Activated CD8-positive, alpha-beta memory T cell treated with anti-CD3 and anti-CD28 coated beads for 1 hour (primary cell): ENCODE data around the gene MRPS34.

Experiments
- DNase-seq, 2 donors: peaks; one replicate each; pipeline ENCODE4 v3.0.0-alpha.2; 2020; ENCODE audit warnings: low read depth in 1 of 2; ENCODE audit errors: extremely low read depth in 1 of 2

The MRPS34 gene

DNA sequence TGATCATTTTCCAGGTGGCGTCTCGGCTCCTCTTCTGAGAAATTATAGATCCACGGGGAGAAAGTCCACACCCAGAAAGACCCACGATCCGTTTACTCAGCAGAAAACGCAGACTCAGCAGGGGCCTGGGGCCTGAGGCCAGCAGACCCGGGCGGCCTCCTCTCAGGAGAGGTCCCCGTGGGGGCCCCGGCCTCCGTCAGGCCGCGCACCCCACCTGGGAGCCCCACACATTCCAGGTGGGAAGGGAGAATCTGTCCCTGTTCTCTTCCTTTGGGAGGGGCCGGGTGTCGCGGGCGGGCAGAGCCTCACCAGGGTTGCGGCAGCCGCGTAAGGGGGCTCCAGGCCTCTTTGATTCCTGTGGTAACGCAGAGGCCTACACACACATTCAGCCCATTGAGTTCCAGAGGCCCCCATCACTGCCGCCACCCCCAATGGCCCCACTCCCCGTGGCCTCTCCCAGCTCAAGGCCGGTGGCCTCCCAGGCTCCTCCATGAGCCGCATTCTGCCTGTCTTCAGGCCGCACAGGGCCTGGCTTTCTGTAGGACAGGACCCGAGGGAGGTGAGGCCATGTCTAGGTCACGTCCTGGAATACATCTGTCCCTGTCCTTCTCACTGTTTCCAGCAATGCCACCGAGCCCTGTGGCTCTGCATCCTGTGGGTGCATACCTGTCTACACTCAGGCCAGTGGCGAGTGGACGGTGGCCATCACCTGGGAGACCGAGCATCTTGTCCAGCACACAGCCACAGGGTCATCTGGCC lies 22.2 kb upstream of the MRPS34 start:
- DNase-seq = no peak

GRCh38 chr16:1794221-1794871 lies 21.4 kb upstream of the MRPS34 start:
- DNase-seq = no peak

DNA sequence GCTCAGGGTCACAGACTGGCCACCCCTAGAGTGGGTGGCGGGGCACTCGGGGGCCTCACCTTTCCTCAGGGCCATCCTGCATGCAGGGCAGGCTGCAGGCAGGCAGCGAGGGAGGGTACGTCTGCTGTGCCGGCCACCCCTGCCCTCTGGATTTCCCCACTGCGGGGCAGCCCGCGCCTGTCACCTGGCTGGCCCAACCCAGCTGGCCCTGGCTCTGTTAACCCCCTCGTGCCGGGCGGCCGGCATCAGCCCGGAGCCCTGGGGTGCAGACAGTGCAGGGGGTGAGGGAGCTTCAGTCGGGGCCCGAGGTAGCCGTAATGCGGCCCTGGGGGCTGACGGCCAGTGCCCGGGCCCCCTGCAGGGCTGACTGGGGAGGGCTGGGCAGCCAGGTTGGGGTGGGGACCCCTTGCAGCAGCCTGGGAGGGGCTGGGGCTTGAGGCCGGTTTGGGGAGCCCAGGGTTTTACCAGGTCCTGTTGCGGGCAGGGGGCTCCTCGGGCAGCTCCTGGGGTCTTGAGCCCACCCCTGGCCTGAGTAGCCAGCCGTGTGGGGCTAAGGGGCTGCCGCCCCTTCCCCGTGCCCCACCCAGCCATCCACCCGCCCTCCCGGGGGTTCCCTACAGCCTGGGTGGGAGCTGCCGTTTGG lies 20.8 kb upstream of the MRPS34 start, which contains the start of gene IGFALS:
Gene IGFALS, minus strand, starts transcription at position 128 of the 643 bp plus-strand sequence. Its CDS starts 53 bp downstream, at position 75.
- DNase-seq = no peak

DNA sequence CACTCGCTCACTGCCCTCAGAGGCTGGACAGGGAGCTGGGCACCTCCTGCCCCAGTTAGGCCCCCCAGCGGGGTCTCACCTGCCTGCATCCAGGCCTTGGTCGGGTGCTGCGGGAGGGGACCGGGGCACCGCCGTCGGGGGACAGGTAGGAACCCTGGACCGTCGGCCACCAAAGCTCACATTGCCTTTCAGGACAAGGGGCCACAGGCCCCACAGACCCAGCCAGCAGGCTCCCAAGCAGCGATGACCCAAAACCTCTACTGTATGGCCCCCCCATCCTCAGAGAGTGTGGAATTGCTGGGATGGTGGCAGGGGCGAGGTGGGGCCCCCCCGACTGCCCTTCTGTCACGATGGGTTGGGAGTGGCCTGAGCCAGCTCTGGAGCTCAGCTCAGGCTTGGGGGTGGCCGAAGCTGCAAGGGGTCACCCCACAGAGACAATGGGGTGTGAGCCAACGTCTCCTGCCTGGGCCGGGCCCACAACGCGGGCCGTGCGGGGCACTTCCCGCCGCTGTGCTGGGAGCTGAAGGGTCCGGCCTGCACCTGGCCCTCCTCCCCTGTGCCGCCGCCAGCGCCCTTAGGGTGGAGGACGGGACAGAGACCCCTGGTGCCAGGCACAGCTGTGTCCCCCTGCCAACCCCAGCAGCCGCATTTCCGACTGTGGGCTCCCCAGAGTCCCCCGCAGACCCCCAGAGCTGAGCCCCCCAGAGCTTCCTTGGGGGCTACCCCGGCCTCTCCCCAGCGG lies 20.1 kb upstream of the MRPS34 start:
- DNase-seq = no peak

GRCh38 chr16:1791943-1792812 lies 19.2 kb upstream of the MRPS34 start:
- no peak for DNase-seq

DNA sequence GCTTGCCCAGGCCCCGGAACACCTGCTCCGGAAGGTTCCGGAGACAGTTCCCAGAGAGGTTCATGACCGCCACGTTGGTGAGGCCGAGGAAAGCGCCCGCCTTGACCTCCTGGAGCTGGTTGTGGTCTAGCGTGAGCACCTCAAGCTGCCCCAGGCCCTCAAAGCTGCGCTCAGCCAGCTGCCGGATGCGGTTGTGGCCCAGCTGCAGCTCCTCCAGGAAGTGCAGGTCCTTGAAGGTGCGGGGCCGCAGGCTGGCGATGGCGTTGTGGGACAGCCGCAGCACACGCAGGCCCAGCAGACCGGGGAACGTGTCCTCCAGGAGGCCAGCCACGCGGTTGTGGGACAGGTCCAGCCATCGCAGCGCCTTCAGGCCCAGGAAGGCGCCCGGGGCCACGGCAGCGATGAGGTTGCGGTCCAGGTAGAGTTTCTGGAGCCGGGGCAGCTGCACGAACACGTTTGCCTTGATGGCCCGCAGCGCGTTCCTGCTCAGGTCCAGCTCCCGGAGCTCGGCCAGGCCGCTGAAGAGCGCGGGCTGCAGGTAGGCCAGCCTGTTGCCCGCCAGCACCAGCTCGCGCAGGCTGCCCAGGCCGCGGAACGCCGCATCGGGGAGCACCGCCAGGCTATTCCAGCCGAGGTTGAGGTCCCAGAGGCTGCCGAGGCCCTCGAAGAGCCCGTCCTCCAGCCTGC lies 18.5 kb upstream of the MRPS34 start:
- DNase-seq = no peak

GRCh38 chr16:1790611-1791255 lies 17.8 kb upstream of the MRPS34 start:
- no peak for DNase-seq

- DNase-seq = no peak
Observed at GRCh38 chr16:1790261-1790610, 17.3 kb upstream of the MRPS34 start.

DNA sequence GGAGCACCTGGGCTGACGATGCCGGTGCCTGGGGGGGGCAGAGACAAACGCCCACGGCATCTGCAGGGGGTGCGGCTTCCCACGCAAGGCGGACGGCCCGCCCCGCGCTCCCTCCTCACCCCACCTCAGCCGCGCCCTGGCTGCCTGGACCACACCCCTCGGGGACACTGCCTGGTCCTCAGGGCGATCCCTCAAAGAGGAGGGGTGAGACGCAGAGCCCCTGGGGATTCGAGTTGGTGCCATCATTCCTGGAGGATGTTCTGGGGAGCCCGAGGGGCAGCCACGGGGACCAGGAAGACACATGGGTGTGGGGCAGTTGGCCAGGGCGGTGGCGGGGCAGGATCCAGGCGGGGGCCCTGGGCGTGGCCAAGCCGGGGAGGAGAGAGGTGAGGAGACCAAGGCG lies 16.7 kb upstream of the MRPS34 start:
- DNase-seq = no peak

GRCh38 chr16:1788708-1789100 lies 15.8 kb upstream of the MRPS34 start:
- DNase-seq = no peak

DNA sequence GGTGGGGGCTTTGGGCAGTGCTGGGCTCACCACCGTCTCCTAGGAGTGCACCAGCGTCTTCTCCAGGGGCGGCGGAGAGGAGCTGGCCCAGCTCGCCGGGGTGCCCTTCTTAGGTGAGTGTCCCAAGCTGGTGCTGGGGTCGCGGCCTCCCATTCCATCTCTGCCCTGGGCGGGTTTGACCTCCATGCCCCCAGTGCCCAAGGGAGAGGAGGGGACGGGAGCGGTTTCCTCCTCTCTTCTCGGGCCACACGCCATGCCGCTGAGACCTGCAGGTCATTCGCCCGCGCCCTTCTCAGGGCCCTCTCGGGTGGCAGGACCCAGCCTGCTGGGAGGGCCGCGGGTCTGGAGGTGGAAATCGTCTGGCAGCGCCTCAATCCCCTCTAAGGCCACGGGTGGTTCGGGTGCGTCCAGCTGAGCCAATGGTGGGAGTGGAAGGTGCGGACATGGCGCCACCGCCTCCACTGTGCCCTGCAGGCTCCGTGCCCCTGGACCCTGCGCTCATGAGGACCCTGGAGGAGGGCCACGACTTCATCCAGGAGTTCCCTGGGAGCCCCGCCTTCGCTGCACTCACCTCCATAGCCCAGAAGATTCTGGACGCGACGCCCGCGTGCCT lies 15.3 kb upstream of the MRPS34 start:
- no peak for DNase-seq

- no peak for DNase-seq
Observed at GRCh38 chr16:1787322-1788094, 14.6 kb upstream of the MRPS34 start.

- DNase-seq = no peak
Observed at GRCh38 chr16:1787056-1787321, 14.1 kb upstream of the MRPS34 start.

- DNase-seq = no peak
Observed at GRCh38 chr16:1786242-1787055, 13.5 kb upstream of the MRPS34 start.

- DNase-seq = no peak
Observed at GRCh38 chr16:1785846-1786170, 12.9 kb upstream of the MRPS34 start.

DNA sequence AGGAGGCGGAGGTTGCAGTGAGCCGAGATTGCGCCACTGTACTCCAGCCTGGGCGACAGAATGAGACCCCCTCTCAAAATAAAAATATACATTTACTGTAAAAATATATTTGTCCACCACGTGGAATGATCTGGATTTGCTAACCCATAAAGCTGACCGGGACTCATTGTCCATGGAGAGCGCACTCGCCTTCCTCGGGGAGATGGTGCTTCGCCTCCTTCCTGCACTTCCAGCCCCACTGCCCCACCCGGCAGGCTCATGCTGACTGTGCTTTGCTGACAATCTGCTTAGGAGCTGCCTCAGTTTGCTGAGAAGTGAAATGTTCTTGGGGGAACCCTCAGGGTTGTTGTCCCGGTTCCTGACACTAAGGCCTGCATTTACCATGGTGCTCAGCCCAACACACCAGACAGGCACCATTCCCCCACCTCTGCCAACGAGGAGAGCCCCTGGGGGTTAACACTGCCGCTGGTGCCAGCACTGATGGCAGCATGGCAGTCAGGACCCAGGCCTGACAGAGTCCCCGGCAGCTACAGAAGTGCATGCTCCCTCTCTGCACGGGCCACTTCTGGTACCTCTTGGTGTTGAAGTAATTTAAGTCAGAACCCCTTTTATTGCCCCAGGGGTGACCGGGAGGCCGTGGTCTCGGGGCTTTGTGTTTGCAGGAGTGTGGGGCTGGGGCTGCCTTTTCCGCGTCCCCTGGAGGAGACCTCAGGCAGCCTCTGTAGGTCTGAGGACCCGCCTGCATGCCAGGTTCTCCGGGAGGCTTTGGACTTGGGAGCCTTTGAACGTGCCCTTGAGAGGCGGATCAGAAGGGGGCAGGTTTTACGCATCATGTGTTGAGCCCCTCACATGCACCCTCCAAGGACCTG lies 12.3 kb upstream of the MRPS34 start:
- DNase-seq = no peak
